Suprapubic skin (tissue), 4 donors: ENCODE measurements around the gene GDPD5. TPM values are rescaled to one million over a fixed set of nuclear protein-coding genes. Genes with fewer than 3 reads are reported as not detected.

Source experiments
- DNase-seq, 2 donors: peaks; one replicate each; pipeline ENCODE4 v3.0.0-alpha.2; 2019; ENCODE audit warnings: low spot score in 2 of 2
- H3K27ac ChIP-seq: fragments of 200-600 bp; sonication (generic); one replicate; pipeline ENCODE4 v1.5.1; 2019
- H3K27me3 ChIP-seq: fragments of 200-600 bp; sonication (generic); one replicate; pipeline ENCODE4 v1.5.1; 2019
- H3K36me3 ChIP-seq: fragments of 200-600 bp; sonication (generic); one replicate; pipeline ENCODE4 v1.5.1; 2019
- H3K4me1 ChIP-seq: fragments of 200-600 bp; sonication (generic); one replicate; pipeline ENCODE4 v1.5.1; 2019
- H3K4me3 ChIP-seq: fragments of 200-600 bp; sonication (generic); one replicate; pipeline ENCODE4 v1.5.1; 2019; ENCODE audit warnings: mild to moderate bottlenecking
- H3K9me3 ChIP-seq: fragments of 200-600 bp; sonication (generic); one replicate; pipeline ENCODE4 v1.5.1; 2019
- EP300 ChIP-seq: sonication (generic); formaldehyde crosslinking; IDR thresholded peaks from one replicate; pipeline ENCODE4 v1.6.1; 2017; ENCODE audit warnings: antibody characterized with exemption
- POLR2A ChIP-seq, 2 donors: fragments of 450-650 bp; IDR thresholded peaks; one replicate each; pipeline ENCODE4 v1.6.1; 2017; ENCODE audit warnings: antibody characterized with exemption in 2 of 2, mild to moderate bottlenecking in 2 of 2, moderate library complexity in 2 of 2
- POLR2AphosphoS5 ChIP-seq, 3 donors: sonication (generic); formaldehyde crosslinking; IDR thresholded peaks; one replicate each; pipeline ENCODE4 v1.6.1; 2017; ENCODE audit warnings: antibody characterized with exemption in 3 of 3
- WGBS: methylation state at CpG from one replicate; pipeline ENCODE4 v1.1.5; 2018; 5-methylcytosine and 5-hydroxymethylcytosine counted together
- total RNA-seq, 4 donors: library from RNA; depleted of rRNA; stranded (reverse); fragments of >200 nt; gene quantifications; one replicate each; pipeline ENCODE4 v1.1.0, GENCODE V29; 2016
- TF ChIP-seq, protein P1 (sequence below), 2 donors: fragments of 200-600 bp in 1 of 2; fragments of 450-650 bp in 1 of 2; sonication (generic) in 1 of 2; IDR thresholded peaks; one replicate each; pipeline ENCODE4 v1.5.1; 2016 to 2019; ENCODE audit warnings: antibody characterized with exemption in 2 of 2, mild to moderate bottlenecking in 1 of 2, moderate library complexity in 1 of 2

The GDPD5 gene
- total RNA-seq, 4 donors from 2014 or later = 2.3 to 13.4 (median 5.4) TPM

DNA sequence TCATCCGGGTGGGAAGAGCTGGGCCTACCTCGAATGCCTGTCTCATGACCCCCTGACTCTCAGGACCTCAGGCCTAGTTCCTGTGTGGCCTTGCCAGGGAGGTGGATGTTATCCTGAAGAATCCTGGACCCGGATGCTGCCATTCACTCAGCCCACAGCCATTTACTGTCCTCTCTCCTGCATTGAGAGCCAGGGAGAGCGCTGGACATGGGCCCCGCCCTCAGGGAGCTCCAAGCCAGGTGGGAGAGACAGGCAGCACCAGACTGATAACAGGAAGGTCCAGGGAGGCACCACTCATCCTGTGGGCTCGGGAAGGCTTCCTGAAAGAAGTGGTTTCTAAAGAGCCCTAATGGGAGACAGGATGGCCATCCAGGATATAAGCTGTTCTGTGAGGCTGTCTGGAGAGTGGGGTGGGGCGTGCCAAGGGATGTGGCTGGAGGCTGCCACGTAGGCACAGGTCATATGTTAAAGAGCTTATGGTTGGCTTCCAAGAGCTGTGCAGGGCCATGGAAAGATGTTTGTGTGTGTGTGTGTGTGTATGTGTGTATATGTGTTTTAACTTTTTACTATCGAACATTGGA, 44.9 kb upstream of the GDPD5 start:
- Histone ChIP-seq H3K36me3 (peaks cover 79% of the 10 kb centered on the region), H3K4me3 (no peak overlapping the region), H3K4me1 (peaks cover 26% of the 10 kb centered on the region), H3K9me3 (no peaks in the 10 kb centered on the region), H3K27me3 (no peaks in the 10 kb centered on the region), H3K27ac (no peak overlapping the region)
- TF ChIP-seq EP300 = no peak
- TF ChIP-seq, protein P1, sequence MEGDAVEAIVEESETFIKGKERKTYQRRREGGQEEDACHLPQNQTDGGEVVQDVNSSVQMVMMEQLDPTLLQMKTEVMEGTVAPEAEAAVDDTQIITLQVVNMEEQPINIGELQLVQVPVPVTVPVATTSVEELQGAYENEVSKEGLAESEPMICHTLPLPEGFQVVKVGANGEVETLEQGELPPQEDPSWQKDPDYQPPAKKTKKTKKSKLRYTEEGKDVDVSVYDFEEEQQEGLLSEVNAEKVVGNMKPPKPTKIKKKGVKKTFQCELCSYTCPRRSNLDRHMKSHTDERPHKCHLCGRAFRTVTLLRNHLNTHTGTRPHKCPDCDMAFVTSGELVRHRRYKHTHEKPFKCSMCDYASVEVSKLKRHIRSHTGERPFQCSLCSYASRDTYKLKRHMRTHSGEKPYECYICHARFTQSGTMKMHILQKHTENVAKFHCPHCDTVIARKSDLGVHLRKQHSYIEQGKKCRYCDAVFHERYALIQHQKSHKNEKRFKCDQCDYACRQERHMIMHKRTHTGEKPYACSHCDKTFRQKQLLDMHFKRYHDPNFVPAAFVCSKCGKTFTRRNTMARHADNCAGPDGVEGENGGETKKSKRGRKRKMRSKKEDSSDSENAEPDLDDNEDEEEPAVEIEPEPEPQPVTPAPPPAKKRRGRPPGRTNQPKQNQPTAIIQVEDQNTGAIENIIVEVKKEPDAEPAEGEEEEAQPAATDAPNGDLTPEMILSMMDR (IDR thresholded peaks at IDR 0.05) = no peak
- TF ChIP-seq POLR2AphosphoS5 (IDR thresholded peaks at IDR 0.05) = no peak
- TF ChIP-seq POLR2A (IDR thresholded peaks at IDR 0.05) = no peak
- DNase-seq = no peak
- 65% methylated on average over 7 of the region's 9 CpGs for WGBS

DNA sequence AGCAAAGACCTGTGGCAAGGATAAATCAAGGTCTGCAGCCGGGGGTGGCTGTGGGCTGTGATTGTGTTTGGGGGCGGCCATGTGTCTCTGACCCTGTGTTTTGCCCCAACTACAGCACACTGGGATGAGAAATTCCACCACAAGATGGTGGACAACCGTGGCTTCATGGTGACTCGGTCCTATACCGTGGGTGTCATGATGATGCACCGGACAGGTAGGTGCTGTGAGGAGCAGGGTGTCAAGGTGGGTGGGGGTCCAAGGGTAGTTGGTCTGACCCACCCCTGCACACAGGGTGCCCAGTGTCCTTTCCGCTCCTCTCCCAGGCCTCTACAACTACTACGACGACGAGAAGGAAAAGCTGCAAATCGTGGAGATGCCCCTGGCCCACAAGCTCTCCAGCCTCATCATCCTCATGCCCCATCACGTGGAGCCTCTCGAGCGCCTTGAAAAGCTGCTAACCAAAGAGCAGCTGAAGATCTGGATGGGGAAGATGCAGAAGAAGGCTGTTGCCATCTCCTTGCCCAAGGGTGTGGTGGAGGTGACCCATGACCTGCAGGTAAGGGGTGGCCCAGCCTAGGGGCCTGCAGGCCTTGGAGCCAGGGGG, 43.0 kb upstream of the GDPD5 start:
- H3K4me3 ChIP-seq = no peak overlapping the region
- H3K36me3 ChIP-seq = peaks cover 75% of the 10 kb centered on the region
- no peak for DNase-seq
- TF ChIP-seq EP300 (no peak), POLR2AphosphoS5 (IDR thresholded peaks at IDR 0.05) (no peak)
- H3K27me3 ChIP-seq = no peaks in the 10 kb centered on the region
- H3K27ac ChIP-seq = no peak overlapping the region
- no peaks in the 10 kb centered on the region for H3K9me3 ChIP-seq
- H3K4me1 ChIP-seq = peaks cover 45% of the 10 kb centered on the region
- 82% methylated on average over 12 of the region's 14 CpGs for WGBS

DNA sequence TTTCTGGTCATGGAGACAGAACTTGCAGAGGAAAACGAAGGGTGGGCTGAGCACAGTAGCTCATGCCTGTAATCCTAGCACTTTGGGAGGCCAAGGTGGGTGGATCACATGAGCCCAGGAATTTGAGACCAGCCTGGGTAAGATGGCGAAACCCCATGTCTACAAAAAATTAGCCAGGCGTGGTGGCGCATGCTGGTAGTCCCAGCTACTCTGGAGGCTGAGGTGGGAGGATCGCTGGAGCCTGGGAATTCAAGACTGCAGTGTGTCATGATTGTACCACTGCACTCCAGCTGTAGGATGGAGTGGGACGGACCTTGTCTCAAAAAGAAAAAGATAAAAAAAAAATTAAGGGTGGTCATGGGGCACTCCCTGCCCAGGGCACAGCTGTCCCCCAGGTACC, 42.2 kb upstream of the GDPD5 start:
- 93% methylated on average over 6 of the region's 6 CpGs for WGBS
- H3K4me3 ChIP-seq = no peak overlapping the region
- peaks cover 67% of the 10 kb centered on the region for H3K36me3 ChIP-seq
- TF ChIP-seq POLR2A (IDR thresholded peaks at IDR 0.05) (no peak), EP300 (no peak), POLR2AphosphoS5 (IDR thresholded peaks at IDR 0.05) (no peak)
- TF ChIP-seq, protein P1 (IDR thresholded peaks at IDR 0.05) = no peak
- H3K27ac ChIP-seq = peak overlapping the region; percentile 5
- no peak for DNase-seq
- no peaks in the 10 kb centered on the region for H3K9me3 ChIP-seq
- H3K4me1 ChIP-seq = peaks cover 53% of the 10 kb centered on the region
- H3K27me3 ChIP-seq = no peaks in the 10 kb centered on the region

DNA sequence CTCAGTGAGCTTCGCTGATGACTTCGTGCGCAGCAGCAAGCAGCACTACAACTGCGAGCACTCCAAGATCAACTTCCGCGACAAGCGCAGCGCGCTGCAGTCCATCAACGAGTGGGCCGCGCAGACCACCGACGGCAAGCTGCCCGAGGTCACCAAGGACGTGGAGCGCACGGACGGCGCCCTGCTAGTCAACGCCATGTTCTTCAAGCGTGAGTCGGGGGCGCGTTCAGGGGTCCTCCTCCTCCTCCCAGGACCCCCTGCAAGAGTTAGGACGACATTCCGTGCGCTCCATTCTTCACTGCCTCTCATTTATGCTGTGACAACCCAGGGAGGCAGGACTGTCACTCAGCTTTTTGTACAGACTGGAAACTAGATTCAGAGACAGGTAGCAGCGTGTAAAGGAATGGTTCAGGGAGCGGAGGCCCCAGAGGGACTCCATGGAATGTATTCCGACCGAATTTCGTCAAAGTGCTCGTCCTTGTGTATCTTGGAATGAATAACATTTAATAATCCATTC, 41.1 kb upstream of the GDPD5 start:
- Histone ChIP-seq H3K4me1 (peaks cover 55% of the 10 kb centered on the region), H3K27me3 (no peaks in the 10 kb centered on the region), H3K4me3 (no peak overlapping the region), H3K36me3 (peaks cover 56% of the 10 kb centered on the region), H3K27ac (no peak overlapping the region), H3K9me3 (no peaks in the 10 kb centered on the region)
- no peak for DNase-seq
- TF ChIP-seq, protein P1 (IDR thresholded peaks at IDR 0.05) = no peak
- TF ChIP-seq POLR2AphosphoS5 (IDR thresholded peaks at IDR 0.05) = no peak
- no peak for TF ChIP-seq EP300
- no peak for TF ChIP-seq POLR2A (IDR thresholded peaks at IDR 0.05)
- 83% methylated on average over 34 of the region's 34 CpGs for WGBS

DNA sequence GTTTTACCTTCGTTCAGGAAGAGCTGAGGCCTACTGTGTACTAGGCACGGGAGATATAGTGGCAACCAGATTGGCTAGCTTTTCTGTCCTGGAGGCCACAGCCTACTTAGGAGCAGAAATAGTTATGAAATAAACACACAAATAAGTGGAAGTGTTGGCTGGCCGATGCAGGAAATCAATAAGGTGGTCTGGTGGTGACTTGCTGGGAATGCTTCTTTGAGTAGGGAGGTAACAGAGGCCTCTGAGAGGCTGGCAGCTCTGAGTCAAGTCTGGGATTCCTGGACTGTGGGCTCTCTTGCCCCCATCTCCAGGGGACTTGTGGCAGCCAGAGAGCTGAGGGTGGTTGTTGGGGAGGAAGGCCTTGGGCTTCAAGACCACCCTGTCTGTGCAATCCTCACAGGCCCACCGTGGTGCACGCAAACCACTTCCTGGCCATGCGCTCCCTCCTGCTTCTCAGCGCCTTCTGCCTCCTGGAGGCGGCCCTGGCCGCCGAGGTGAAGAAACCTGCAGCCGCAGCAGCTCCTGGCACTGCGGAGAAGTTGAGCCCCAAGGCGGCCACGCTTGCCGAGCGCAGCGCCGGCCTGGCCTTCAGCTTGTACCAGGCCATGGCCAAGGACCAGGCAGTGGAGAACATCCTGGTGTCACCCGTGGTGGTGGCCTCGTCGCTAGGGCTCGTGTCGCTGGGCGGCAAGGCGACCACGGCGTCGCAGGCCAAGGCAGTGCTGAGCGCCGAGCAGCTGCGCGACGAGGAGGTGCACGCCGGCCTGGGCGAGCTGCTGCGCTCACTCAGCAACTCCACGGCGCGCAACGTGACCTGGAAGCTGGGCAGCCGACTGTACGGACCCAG, 40.4 kb upstream of the GDPD5 start:
- Histone ChIP-seq H3K9me3 (no peaks in the 10 kb centered on the region), H3K4me1 (peaks cover 62% of the 10 kb centered on the region), H3K36me3 (peaks cover 49% of the 10 kb centered on the region), H3K27ac (peak overlapping the region; percentile 25), H3K27me3 (no peaks in the 10 kb centered on the region), H3K4me3 (no peak overlapping the region)
- no peak for DNase-seq
- 73% methylated on average over 39 of the region's 43 CpGs for WGBS
- TF ChIP-seq, protein P1 (IDR thresholded peaks at IDR 0.05) = no peak
- TF ChIP-seq EP300 (no peak), POLR2A (IDR thresholded peaks at IDR 0.05) (no peak), POLR2AphosphoS5 (IDR thresholded peaks at IDR 0.05) (no peak)
